Type B pancreatic cell (in vitro differentiated cells): ENCODE results near the gene UNC119B. TPM values are rescaled to one million over a fixed set of nuclear protein-coding genes. Genes with fewer than 3 reads are reported as not detected.

ENCODE experiments used
- DNase-seq: peaks from one replicate; pipeline ENCODE4 v3.0.0; 2021; ENCODE audit warnings: mixed read lengths; ENCODE audit not compliant: unreplicated experiment; ENCODE audit errors: extremely low spot score
- H3K27ac Mint-ChIP-seq: 2 replicates; pipeline ENCODE4 v1.8.0; 2021; ENCODE audit warnings: mild to moderate bottlenecking, mixed read lengths
- H3K27me3 Mint-ChIP-seq: 2 replicates; pipeline ENCODE4 v1.8.0; 2021; ENCODE audit warnings: mixed read lengths
- H3K36me3 Mint-ChIP-seq: 2 replicates; pipeline ENCODE4 v1.8.0; 2021; ENCODE audit warnings: mixed read lengths
- H3K4me1 Mint-ChIP-seq: one replicate; pipeline ENCODE4 v1.8.0; 2021; ENCODE audit warnings: mixed read lengths; ENCODE audit not compliant: unreplicated experiment
- H3K4me3 Mint-ChIP-seq: 2 replicates; pipeline ENCODE4 v1.8.0; 2021; ENCODE audit warnings: mild to moderate bottlenecking, mixed read lengths
- H3K9me3 Mint-ChIP-seq: 2 replicates; pipeline ENCODE4 v1.8.0; 2021; ENCODE audit warnings: mixed read lengths
- total RNA-seq: library from RNA; stranded (reverse); gene quantifications from 2 replicates; pipeline ENCODE4 v1.2.1, GENCODE V29; 2021; ENCODE audit warnings: low replicate concordance
- TF ChIP-seq, protein P1 (sequence below): fragments of 200-600 bp; sonication (generic); conservative IDR thresholded peaks from 2 replicates; pipeline ENCODE4 v1.5.0; 2021; ENCODE audit warnings: antibody characterized with exemption, mild to moderate bottlenecking

Gene UNC119B
- total RNA-seq, 1 donor from 2014 or later: 57.2 TPM

DNA sequence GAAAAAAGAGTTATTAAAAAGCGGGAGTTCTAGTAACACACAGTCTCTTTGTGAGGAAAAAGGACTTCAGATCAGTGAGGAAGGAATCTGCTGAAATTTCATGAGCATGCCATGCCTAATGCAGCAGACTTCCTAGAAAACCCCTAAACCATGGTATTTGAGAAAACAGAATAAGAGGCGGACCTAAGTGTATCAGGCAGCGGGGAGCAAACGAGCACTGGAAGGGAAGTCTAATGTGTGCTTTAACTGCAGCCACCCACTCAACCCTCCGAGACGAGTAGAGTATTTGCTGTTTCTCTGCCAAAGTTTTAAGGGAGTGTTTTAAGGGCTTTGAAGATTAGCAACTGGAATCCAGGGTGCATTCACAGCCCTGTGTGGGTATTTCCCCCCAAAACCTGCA is 51.8 kb downstream of the UNC119B start:
- peaks cover 31% of the 10 kb centered on the region for H3K36me3 Mint-ChIP-seq
- peaks cover 5% of the 10 kb centered on the region for H3K9me3 Mint-ChIP-seq
- peak overlapping the region; percentile 97 for H3K27ac Mint-ChIP-seq
- TF ChIP-seq, protein P1, sequence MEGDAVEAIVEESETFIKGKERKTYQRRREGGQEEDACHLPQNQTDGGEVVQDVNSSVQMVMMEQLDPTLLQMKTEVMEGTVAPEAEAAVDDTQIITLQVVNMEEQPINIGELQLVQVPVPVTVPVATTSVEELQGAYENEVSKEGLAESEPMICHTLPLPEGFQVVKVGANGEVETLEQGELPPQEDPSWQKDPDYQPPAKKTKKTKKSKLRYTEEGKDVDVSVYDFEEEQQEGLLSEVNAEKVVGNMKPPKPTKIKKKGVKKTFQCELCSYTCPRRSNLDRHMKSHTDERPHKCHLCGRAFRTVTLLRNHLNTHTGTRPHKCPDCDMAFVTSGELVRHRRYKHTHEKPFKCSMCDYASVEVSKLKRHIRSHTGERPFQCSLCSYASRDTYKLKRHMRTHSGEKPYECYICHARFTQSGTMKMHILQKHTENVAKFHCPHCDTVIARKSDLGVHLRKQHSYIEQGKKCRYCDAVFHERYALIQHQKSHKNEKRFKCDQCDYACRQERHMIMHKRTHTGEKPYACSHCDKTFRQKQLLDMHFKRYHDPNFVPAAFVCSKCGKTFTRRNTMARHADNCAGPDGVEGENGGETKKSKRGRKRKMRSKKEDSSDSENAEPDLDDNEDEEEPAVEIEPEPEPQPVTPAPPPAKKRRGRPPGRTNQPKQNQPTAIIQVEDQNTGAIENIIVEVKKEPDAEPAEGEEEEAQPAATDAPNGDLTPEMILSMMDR: no peak
- peak overlapping the region; percentile 79 for H3K4me3 Mint-ChIP-seq
- no peaks in the 10 kb centered on the region for H3K27me3 Mint-ChIP-seq
- DNase-seq: no peak
- H3K4me1 Mint-ChIP-seq: peaks cover 38% of the 10 kb centered on the region

DNA sequence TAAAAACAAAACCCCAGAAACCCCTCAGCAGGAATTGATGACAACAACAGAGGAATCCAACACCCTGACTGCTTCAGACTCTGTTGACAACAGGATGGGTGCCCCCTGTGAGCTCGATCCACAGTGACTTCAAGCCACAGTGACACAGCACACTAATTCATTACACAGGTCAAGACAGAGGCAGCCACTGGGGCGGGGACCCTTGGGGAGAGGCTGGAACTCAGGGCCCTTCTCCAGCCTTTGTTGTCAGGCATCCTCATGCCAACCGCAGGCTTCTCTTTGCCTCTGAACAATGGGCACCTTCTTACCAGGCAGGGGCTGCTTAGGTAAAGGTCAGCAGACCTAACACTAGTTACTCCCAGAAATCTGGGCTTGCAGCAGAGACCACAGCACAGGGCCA is 53.0 kb downstream of the UNC119B start:
- Mint-ChIP-seq H3K4me3 (no peak overlapping the region), H3K27ac (peak overlapping the region; percentile 57), H3K4me1 (peaks cover 44% of the 10 kb centered on the region), H3K27me3 (no peaks in the 10 kb centered on the region), H3K9me3 (peaks cover 5% of the 10 kb centered on the region), H3K36me3 (peaks cover 39% of the 10 kb centered on the region)
- no peak for DNase-seq
- TF ChIP-seq, protein P1: no peak

DNA sequence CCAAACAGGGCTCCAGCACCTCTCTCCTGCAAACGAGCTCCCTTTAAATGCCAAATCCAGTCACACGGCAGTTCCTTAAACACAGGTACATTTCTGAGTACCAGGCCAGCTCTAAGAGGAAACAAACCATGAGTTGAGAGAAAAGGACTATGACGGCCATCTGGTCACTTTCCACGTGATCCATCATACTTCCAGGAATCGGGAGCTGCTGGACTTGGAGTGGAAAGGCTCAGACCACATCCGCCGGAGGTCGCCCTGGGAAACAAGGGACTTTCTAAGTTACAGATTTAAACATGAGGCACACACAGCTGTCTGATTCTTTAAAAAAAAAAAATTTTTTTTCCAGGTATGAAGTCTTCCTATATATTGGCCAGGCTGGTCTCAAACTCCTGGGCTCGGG is 54.6 kb downstream of the UNC119B start:
- no peaks in the 10 kb centered on the region for H3K27me3 Mint-ChIP-seq
- TF ChIP-seq, protein P1: no peak
- peaks cover 42% of the 10 kb centered on the region for H3K4me1 Mint-ChIP-seq
- DNase-seq: no peak
- H3K36me3 Mint-ChIP-seq: peaks cover 44% of the 10 kb centered on the region
- no peak overlapping the region for H3K27ac Mint-ChIP-seq
- peaks cover 5% of the 10 kb centered on the region for H3K9me3 Mint-ChIP-seq
- H3K4me3 Mint-ChIP-seq: no peak overlapping the region

DNA sequence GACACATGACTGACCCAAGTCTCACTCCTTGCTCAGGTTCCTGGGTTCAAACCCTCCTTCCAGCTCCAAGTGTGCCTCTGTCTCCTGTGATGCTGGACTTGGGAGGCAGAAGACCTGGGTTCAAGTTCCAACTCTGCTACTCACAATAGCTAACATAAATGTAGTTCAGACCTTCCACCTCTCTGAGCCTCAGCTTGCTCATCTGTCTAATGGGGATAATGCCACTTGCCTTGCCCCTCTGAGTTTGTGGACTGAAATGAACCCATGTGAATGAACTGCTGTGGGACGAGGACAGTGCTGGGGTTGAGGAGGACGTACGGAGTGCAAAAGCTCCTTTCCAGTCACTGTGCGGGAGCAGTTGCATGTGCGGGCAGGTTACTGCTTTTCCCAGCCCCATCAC is 56.3 kb downstream of the UNC119B start:
- DNase-seq: no peak
- H3K27ac Mint-ChIP-seq: peak overlapping the region; percentile 89
- H3K9me3 Mint-ChIP-seq: no peaks in the 10 kb centered on the region
- H3K36me3 Mint-ChIP-seq: peaks cover 42% of the 10 kb centered on the region
- H3K27me3 Mint-ChIP-seq: no peaks in the 10 kb centered on the region
- no peak overlapping the region for H3K4me3 Mint-ChIP-seq
- H3K4me1 Mint-ChIP-seq: peaks cover 38% of the 10 kb centered on the region
- TF ChIP-seq, protein P1: no peak

DNA sequence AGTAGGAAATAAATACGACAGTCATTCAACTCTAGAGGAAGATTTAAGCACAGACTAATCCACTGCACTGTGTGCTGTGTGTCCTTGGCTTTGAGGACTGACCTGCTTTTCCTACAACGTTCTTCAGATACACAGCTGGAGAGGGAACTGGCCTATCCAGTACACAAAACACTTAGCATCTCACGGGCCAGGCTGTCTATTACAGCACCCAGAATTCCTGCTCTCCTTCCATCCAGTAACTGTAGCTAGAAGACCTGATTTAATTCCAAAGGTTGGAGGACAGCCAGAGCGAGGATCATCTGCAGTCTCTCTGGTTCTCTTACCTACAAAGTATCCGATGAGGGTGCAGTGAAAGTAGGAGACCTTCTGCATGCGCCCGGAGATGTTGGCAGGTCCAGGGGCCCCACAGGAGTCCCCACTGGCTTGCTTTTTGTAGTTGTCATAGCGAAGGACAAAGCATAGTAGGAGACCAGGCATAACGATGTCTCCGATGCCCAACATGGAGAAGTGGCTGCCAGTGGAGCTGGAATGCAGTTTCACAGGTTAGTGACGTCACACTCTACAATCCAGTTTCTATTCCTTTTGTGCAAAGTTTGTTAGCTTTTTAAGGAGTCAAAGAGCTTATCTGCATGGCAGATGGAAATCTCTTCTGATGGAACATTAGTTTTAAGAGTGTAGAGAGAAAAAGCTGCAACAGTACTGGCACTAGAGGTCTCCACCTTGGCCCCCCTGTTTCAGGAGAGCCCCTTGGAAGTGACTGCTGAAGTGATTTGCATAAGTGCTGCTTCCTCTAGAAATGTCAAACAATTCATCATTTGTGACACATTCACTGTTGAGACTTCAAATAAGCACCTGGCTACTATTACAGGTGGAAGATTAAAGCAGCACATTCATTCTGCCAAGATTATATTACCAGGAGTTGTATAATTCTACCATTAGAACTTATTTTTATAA is 57.1 kb downstream of the UNC119B start:
- Mint-ChIP-seq H3K36me3 (peaks cover 36% of the 10 kb centered on the region), H3K9me3 (no peaks in the 10 kb centered on the region), H3K27ac (peak overlapping the region; percentile 89), H3K27me3 (no peaks in the 10 kb centered on the region), H3K4me1 (peaks cover 34% of the 10 kb centered on the region), H3K4me3 (peak overlapping the region; percentile 29)
- TF ChIP-seq, protein P1: no peak
- DNase-seq: no peak
